Activated CD8-positive, alpha-beta memory T cell treated with anti-CD3 and anti-CD28 coated beads, Interleukin-2, amount 50 U/mL, for 48 hours (primary cell): Measurements from ENCODE around the gene PIP4K2A.

Experiments used
- DNase-seq: peaks from one replicate; pipeline ENCODE4 v3.0.0-alpha.2; 2020

The PIP4K2A gene

GRCh38 chr10:22659866-22660265 lies 54.5 kb downstream of the PIP4K2A start:
- DNase-seq, result no peak

- no peak for DNase-seq
Observed at GRCh38 chr10:22658745-22659410, 55.5 kb downstream of the PIP4K2A start.

GRCh38 chr10:22657566-22658225 lies 56.7 kb downstream of the PIP4K2A start:
- DNase-seq, result no peak

GRCh38 chr10:22657024-22657423 lies 57.4 kb downstream of the PIP4K2A start:
- DNase-seq, result no peak

- DNase-seq, result no peak
Observed at GRCh38 chr10:22656036-22656435, 58.3 kb downstream of the PIP4K2A start.

- no peak for DNase-seq
Observed at GRCh38 chr10:22655312-22655981, 58.9 kb downstream of the PIP4K2A start.

- DNase-seq, result no peak
Observed at GRCh38 chr10:22652988-22653481, 61.3 kb downstream of the PIP4K2A start.

- peak; percentile 75 for DNase-seq
Observed at GRCh38 chr10:22651276-22651980, 63.0 kb downstream of the PIP4K2A start.

GRCh38 chr10:22649994-22650393 lies 64.4 kb downstream of the PIP4K2A start:
- no peak for DNase-seq

- no peak for DNase-seq
Observed at GRCh38 chr10:22649390-22649841, 65.0 kb downstream of the PIP4K2A start.

GRCh38 chr10:22648547-22648961 lies 65.8 kb downstream of the PIP4K2A start:
- no peak for DNase-seq

GRCh38 chr10:22647244-22647643 lies 67.1 kb downstream of the PIP4K2A start:
- no peak for DNase-seq

GRCh38 chr10:22646388-22646853 lies 68.0 kb downstream of the PIP4K2A start:
- DNase-seq, result no peak

GRCh38 chr10:22644222-22644621 lies 70.2 kb downstream of the PIP4K2A start:
- no peak for DNase-seq

- DNase-seq, result no peak
Observed at GRCh38 chr10:22643775-22644174, 70.6 kb downstream of the PIP4K2A start.

GRCh38 chr10:22643116-22643515 lies 71.3 kb downstream of the PIP4K2A start:
- no peak for DNase-seq

- no peak for DNase-seq
Observed at GRCh38 chr10:22641743-22642142, 72.6 kb downstream of the PIP4K2A start.

- no peak for DNase-seq
Observed at GRCh38 chr10:22640359-22640758, 74.0 kb downstream of the PIP4K2A start.

GRCh38 chr10:22638863-22639262 lies 75.5 kb downstream of the PIP4K2A start:
- no peak for DNase-seq

GRCh38 chr10:22637491-22637890 lies 76.9 kb downstream of the PIP4K2A start:
- DNase-seq, result no peak

GRCh38 chr10:22635650-22636049 lies 78.7 kb downstream of the PIP4K2A start:
- DNase-seq, result no peak

- DNase-seq, result no peak
Observed at GRCh38 chr10:22634606-22635459, 79.5 kb downstream of the PIP4K2A start.
